ENCODE results near the gene NUCB1.
"Not testable (repeated sequence)": the region's sequence is repeated elsewhere in the genome, so short reads cannot be mapped to it uniquely, and the experiment has no call there.

Gene NUCB1

DNA sequence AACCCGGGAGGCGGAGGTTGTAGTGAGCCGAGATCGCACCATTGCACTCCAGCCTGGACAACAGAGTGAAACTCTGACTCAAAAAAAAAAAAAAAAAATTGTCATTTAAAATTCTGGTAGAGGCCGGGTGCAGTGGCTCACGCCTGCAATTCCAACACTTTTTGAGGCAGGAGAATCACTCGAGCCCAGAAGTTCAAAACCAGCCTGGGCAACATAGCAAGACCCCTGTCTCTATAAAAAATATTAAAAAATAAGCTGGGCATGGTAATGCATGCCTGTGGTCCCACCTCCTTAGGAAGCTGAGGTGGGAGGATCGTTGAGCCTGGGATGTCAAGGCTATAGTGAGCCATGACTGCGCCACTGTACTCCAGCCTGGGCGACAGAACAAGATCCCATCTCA, 6.2 kb downstream of the NUCB1 start:
- TF ChIP-seq, protein P1, sequence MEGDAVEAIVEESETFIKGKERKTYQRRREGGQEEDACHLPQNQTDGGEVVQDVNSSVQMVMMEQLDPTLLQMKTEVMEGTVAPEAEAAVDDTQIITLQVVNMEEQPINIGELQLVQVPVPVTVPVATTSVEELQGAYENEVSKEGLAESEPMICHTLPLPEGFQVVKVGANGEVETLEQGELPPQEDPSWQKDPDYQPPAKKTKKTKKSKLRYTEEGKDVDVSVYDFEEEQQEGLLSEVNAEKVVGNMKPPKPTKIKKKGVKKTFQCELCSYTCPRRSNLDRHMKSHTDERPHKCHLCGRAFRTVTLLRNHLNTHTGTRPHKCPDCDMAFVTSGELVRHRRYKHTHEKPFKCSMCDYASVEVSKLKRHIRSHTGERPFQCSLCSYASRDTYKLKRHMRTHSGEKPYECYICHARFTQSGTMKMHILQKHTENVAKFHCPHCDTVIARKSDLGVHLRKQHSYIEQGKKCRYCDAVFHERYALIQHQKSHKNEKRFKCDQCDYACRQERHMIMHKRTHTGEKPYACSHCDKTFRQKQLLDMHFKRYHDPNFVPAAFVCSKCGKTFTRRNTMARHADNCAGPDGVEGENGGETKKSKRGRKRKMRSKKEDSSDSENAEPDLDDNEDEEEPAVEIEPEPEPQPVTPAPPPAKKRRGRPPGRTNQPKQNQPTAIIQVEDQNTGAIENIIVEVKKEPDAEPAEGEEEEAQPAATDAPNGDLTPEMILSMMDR (IDR thresholded peaks at IDR 0.05; ENCODE audit: extremely low read depth, missing control alignments), result no peak
- no peak for DNase-seq (ENCODE audit: low spot score)

DNA sequence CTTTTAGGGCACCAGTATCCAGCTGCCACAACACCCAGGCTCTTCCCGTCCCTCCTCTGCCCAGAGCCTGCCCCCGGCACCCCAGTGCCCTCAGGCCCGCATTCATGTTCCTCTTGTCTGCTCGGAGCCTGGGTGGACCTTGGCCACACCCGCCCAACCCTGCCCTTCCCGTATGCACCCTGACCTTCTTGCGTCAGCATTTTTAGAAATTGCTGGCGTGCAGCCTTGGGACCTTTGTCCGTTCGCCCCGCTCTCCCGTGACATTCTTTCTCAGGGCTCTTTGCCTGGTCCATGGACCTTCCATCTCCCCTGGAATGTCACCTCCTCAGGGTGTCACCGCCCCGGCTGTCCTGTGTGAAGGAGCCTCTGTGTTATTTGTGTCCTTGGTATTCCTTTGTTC, 7.6 kb downstream of the NUCB1 start:
- DNase-seq (ENCODE audit: low spot score), result no peak

DNA sequence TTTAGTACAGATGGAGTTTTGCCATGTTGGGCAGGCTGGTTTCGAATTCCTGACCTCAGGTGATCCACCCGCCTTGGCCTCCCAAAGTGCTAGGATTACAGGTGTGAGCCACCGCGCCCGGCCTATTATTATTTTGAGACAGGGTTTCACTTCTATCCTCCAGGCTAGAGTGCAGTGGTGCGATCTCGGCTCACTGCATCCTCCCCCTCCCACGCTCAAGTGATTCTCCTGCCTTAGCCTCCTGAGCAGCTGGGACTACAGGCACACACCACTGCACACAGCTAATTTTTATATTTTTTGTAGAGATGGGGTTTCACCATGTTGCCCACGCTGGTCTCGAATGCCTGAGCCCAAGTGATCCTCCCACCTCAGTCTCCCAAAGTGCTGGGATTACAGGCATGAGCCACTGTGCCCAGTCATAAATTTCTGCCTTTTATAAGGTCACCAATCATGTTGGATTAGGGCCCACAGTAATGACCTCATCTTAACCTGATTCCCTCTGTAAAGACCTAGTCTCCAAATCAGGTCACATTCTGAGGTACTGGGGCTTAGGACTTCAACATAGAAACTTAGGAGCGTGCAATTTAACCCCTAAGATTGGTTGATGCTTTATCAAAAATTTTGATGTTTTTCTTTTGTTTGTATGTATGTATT, 9.4 kb downstream of the NUCB1 start:
- DNase-seq (ENCODE audit: low spot score), result not testable (repeated sequence)

More for the DNA sequence above, 7.6 kb downstream of the NUCB1 start:
- TF ChIP-seq, protein P1 (IDR thresholded peaks at IDR 0.05; ENCODE audit: extremely low read depth, missing control alignments), result no peak

DNA sequence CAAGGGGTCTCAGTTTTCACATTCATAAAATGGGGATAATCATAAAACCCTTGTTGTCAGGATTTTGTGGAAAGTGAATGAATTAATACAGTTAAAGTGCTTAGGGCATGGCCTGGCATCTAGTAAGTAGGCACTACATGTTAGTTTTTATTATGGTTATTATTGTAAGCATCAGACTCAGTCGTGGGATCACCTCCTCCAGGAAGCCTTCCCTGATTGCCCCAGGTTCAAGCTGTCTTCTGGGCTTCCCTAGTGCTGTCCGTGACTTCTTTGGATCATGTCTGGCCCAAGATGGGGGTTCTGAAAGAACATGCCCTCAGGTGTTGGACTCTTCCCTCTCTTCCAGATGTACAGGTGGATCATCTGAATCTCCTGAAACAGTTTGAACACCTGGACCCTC, 10.7 kb downstream of the NUCB1 start:
- TF ChIP-seq, protein P1 (IDR thresholded peaks at IDR 0.05; ENCODE audit: extremely low read depth, missing control alignments), result no peak
- no peak for DNase-seq (ENCODE audit: low spot score)

DNA sequence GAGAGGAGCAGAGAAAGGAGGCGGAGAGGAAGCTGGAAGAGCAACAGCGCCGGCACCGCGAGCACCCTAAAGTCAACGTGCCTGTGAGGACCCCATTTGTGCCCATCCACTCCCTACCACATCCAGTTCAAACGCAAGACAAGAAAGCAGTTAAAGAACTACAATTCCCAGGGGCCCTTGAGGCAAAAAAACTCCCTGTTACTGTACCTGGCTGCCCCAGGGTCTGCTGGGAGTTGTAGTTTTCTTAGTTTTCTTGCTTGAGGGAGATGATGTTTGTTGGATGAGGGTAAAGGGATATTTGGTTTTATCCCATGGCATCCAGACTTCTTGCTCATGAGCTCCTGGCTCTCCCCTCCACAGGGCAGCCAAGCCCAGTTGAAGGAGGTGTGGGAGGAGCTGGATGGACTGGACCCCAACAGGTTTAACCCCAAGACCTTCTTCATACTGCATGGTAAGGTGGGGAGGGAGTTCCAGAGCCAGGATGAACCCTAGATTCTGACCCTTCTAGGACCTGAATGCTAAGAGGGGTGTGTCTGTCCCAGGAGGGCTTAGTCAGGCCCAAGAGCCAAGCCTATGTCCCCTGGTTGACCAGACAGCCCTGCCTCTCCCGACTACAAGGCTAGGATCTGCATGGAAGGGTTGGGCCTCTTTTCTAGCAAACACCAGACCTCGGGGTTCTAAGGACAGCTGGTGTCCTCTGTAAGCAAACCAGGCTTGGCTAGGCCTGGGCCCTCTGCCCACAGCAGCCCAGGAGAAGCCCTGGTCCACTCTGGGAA, 13.2 kb downstream of the NUCB1 start:
- TF ChIP-seq, protein P1 (IDR thresholded peaks at IDR 0.05; ENCODE audit: extremely low read depth, missing control alignments), result no peak
- DNase-seq (ENCODE audit: low spot score), result peak; percentile 41

DNA sequence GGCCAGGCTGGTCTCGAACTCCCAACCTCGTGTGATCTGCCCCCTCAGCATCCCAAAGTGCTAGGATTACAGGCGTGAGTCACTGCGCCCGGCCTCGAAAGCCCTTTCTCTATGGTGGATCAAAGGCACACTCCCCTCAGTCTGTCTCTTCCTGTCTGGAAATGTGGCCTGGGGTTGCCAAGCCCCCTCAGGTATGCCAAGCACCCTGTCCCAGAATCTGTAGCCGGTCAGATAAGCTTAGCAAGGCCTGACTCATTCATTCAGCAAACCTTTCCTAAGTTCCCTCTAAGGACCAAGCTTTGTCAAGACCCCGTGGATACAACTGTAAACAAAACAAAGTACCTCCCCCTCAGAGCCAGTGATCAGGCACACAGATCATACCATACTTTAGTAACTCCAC, 14.1 kb downstream of the NUCB1 start:
- TF ChIP-seq, protein P1 (IDR thresholded peaks at IDR 0.05; ENCODE audit: extremely low read depth, missing control alignments), result no peak
- no peak for DNase-seq (ENCODE audit: low spot score)

DNA sequence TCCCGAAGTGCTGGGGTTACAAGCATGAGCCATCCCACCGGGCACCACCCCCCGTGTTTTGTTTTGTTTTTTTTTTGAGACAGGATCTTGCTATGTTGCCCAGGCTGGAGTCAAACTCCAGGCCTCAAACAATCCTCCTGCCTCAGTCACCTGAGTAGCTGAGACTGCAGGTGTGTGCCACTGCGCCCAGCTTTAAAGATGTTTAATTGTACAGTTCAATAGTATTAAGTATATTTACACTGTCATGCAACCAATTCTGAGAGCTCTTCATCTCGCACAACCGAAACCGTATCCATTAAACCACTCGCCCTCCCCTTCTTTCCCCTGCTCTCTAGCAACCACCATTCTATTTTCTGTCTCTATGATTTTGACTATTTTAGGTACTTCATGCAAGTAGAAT, 15.6 kb downstream of the NUCB1 start:
- TF ChIP-seq, protein P1 (IDR thresholded peaks at IDR 0.05; ENCODE audit: extremely low read depth, missing control alignments), result no peak
- DNase-seq (ENCODE audit: low spot score), result no peak
